HEK293 (cell line): Measurements from ENCODE around the gene CUL9.

Experiments
- CTCF ChIA-PET: fragments of 350-600 bp; formaldehyde crosslinking; extraction: SDS; loops from one replicate; lab custom pipeline; 2021; ENCODE audit warnings: antibody characterized with exemption; lab: Yijun Ruan, JAX
- POLR2A ChIA-PET: fragments of 300-600 bp; formaldehyde crosslinking; extraction: SDS; loops from one replicate; lab custom pipeline; 2020; ENCODE audit warnings: antibody characterized with exemption, inconsistent platforms; lab: Yijun Ruan, JAX
- H3K27ac ChIP-seq: fragments of 200-500 bp; sonication (Bioruptor generic); 2 replicates; pipeline ENCODE4 v1.5.1; 2014; ENCODE audit warnings: low read depth, low read length, control low read depth, inconsistent platforms; ENCODE audit errors: extremely low read depth
- H3K36me3 ChIP-seq, 2 experiments: fragments of 200-500 bp in 1 of 2; sonication (Bioruptor generic) in 1 of 2; 1 replicate in 1 of 2; 2 replicates in 1 of 2; pipeline ENCODE4 v1.5.1; 2014 to 2017; ENCODE audit warnings: inconsistent platforms in 2 of 2, low read length in 2 of 2; ENCODE audit not compliant: control insufficient read depth in 2 of 2, insufficient read depth in 1 of 2
- H3K4me1 ChIP-seq: fragments of 200-500 bp; sonication (Bioruptor generic); 2 replicates; pipeline ENCODE4 v1.5.1; 2014; ENCODE audit warnings: mild to moderate bottlenecking, low read length, inconsistent platforms; ENCODE audit not compliant: control insufficient read depth, insufficient read depth
- H3K4me3 ChIP-seq: 2 replicates; pipeline ENCODE4 v1.5.1; 2011; ENCODE audit warnings: low read depth, mild to moderate bottlenecking, control low read depth, low read length, moderate library complexity
- H3K9me3 ChIP-seq: fragments of 200-500 bp; sonication (Bioruptor generic); 2 replicates; pipeline ENCODE4 v1.5.1; 2014; ENCODE audit warnings: low read depth, low read length, inconsistent platforms; ENCODE audit not compliant: control insufficient read depth, insufficient read depth
- IKZF3 ChIP-seq: fragments of 450-650 bp; IDR thresholded peaks from 2 replicates; pipeline ENCODE4 v1.5.0; 2018; ENCODE audit warnings: missing biosample characterization, mild to moderate bottlenecking, missing genetic modification characterization, moderate library complexity
- MYNN ChIP-seq: fragments of 450-650 bp; formaldehyde crosslinking; IDR thresholded peaks from 2 replicates; pipeline ENCODE4 v1.5.1; 2016; ENCODE audit warnings: missing biosample characterization, missing genetic modification characterization, borderline replicate concordance
- OVOL3 ChIP-seq: fragments of 450-650 bp; formaldehyde crosslinking; IDR thresholded peaks from 2 replicates; pipeline ENCODE4 v1.5.1; 2016; ENCODE audit warnings: missing biosample characterization, missing genetic modification characterization
- REPIN1 ChIP-seq: fragments of 450-650 bp; formaldehyde crosslinking; IDR thresholded peaks from 2 replicates; pipeline ENCODE4 v1.5.1; 2017; ENCODE audit warnings: missing biosample characterization, missing genetic modification characterization, low read depth
- SALL2 ChIP-seq: fragments of 450-650 bp; formaldehyde crosslinking; IDR thresholded peaks from 2 replicates; pipeline ENCODE4 v1.5.0; 2017; ENCODE audit warnings: missing biosample characterization, mild to moderate bottlenecking, missing genetic modification characterization, borderline replicate concordance
- SP7 ChIP-seq: fragments of 450-650 bp; formaldehyde crosslinking; IDR thresholded peaks from 2 replicates; pipeline ENCODE4 v1.5.1; 2016; ENCODE audit warnings: missing biosample characterization, missing genetic modification characterization
- YY2 ChIP-seq: fragments of 450-650 bp; formaldehyde crosslinking; IDR thresholded peaks from 2 replicates; pipeline ENCODE4 v1.5.1; 2016; ENCODE audit warnings: missing biosample characterization, missing genetic modification characterization
- ZBTB20 ChIP-seq: fragments of 450-650 bp; formaldehyde crosslinking; IDR thresholded peaks from 2 replicates; pipeline ENCODE4 v1.5.1; 2016; ENCODE audit warnings: missing biosample characterization, missing genetic modification characterization
- ZFP41 ChIP-seq: fragments of 450-650 bp; formaldehyde crosslinking; IDR thresholded peaks from 2 replicates; pipeline ENCODE4 v1.5.1; 2016; ENCODE audit warnings: missing biosample characterization, missing genetic modification characterization, borderline replicate concordance
- ZNF16 ChIP-seq: fragments of 450-650 bp; formaldehyde crosslinking; IDR thresholded peaks from 2 replicates; pipeline ENCODE4 v1.5.1; 2016; ENCODE audit warnings: low read depth, missing biosample characterization, missing genetic modification characterization
- ZNF239 ChIP-seq: fragments of 450-650 bp; formaldehyde crosslinking; IDR thresholded peaks from 2 replicates; pipeline ENCODE4 v1.5.1; 2016; ENCODE audit warnings: missing biosample characterization, missing genetic modification characterization
- ZNF248 ChIP-seq: fragments of 450-650 bp; formaldehyde crosslinking; IDR thresholded peaks from 2 replicates; pipeline ENCODE4 v1.5.1; 2017; ENCODE audit warnings: missing biosample characterization, missing genetic modification characterization
- ZNF311 ChIP-seq: fragments of 450-650 bp; formaldehyde crosslinking; IDR thresholded peaks from 2 replicates; pipeline ENCODE4 v1.5.1; 2017; ENCODE audit warnings: missing biosample characterization, missing genetic modification characterization, borderline replicate concordance
- ZNF433 ChIP-seq: fragments of 450-650 bp; formaldehyde crosslinking; IDR thresholded peaks from 2 replicates; pipeline ENCODE4 v1.5.1; 2016; ENCODE audit warnings: missing biosample characterization, missing genetic modification characterization, low read depth
- ZNF501 ChIP-seq: fragments of 450-650 bp; formaldehyde crosslinking; IDR thresholded peaks from 2 replicates; pipeline ENCODE4 v1.5.1; 2016; ENCODE audit warnings: missing biosample characterization, missing genetic modification characterization
- ZNF510 ChIP-seq: fragments of 450-650 bp; formaldehyde crosslinking; IDR thresholded peaks from 2 replicates; pipeline ENCODE4 v1.5.1; 2018; ENCODE audit warnings: mild to moderate bottlenecking, missing genetic modification characterization, missing biosample characterization; ENCODE audit not compliant: insufficient replicate concordance
- ZNF621 ChIP-seq: fragments of 450-650 bp; formaldehyde crosslinking; IDR thresholded peaks from 2 replicates; pipeline ENCODE4 v1.5.1; 2017; ENCODE audit warnings: missing biosample characterization, missing genetic modification characterization
- ZNF629 ChIP-seq: fragments of 450-650 bp; formaldehyde crosslinking; IDR thresholded peaks from 2 replicates; pipeline ENCODE4 v1.5.1; 2017; ENCODE audit warnings: missing biosample characterization, missing genetic modification characterization
- ZNF791 ChIP-seq: fragments of 450-650 bp; formaldehyde crosslinking; IDR thresholded peaks from 2 replicates; pipeline ENCODE4 v1.5.1; 2016; ENCODE audit warnings: missing biosample characterization, missing genetic modification characterization
- ZSCAN23 ChIP-seq: fragments of 450-650 bp; formaldehyde crosslinking; IDR thresholded peaks from 2 replicates; pipeline ENCODE4 v1.5.1; 2016; ENCODE audit warnings: missing biosample characterization, missing genetic modification characterization
- TF ChIP-seq, protein P1 (sequence below): fragments of 450-650 bp; formaldehyde crosslinking; IDR thresholded peaks from 2 replicates; pipeline ENCODE4 v1.5.1; 2017; ENCODE audit warnings: missing biosample characterization, missing genetic modification characterization
- TF ChIP-seq, protein P2 (sequence below): fragments of 450-650 bp; formaldehyde crosslinking; optimal IDR thresholded peaks from 2 replicates; pipeline ENCODE3; 2016; ENCODE audit warnings: missing biosample characterization, mild to moderate bottlenecking, missing genetic modification characterization
- TF ChIP-seq, protein P3 (sequence below): fragments of 450-650 bp; formaldehyde crosslinking; IDR thresholded peaks from 2 replicates; pipeline ENCODE4 v1.5.1; 2016; ENCODE audit warnings: missing biosample characterization, missing genetic modification characterization
- TF ChIP-seq, protein P4 (sequence below): fragments of 450-650 bp; formaldehyde crosslinking; IDR thresholded peaks from 2 replicates; pipeline ENCODE4 v1.5.1; 2016; ENCODE audit warnings: missing biosample characterization, missing genetic modification characterization
- TF ChIP-seq, protein P5 (sequence below): fragments of 450-650 bp; IDR thresholded peaks from 2 replicates; pipeline ENCODE4 v1.5.1; 2018; ENCODE audit warnings: missing biosample characterization, mild to moderate bottlenecking, missing genetic modification characterization

CUL9 gene

DNA sequence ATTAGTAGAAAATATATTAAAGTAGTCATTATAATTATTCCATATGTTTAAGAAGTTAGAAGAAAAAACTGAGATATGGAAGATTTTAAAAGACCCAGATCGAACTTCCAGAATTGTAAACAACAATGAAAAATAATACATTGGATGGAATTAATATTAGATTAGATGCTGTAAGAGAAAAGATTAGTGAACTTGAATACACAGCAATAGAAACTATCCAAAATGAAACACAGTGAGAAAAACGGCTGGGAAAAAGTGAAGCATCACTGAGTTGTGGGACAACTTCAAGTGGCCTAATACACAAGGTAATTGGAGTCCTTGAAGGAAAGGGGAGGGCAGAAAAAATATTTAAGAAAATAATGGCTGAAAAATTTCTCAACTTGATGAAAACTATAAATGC is 57.1 kb downstream of the CUL9 start (continued):
- TF ChIP-seq, protein P1, sequence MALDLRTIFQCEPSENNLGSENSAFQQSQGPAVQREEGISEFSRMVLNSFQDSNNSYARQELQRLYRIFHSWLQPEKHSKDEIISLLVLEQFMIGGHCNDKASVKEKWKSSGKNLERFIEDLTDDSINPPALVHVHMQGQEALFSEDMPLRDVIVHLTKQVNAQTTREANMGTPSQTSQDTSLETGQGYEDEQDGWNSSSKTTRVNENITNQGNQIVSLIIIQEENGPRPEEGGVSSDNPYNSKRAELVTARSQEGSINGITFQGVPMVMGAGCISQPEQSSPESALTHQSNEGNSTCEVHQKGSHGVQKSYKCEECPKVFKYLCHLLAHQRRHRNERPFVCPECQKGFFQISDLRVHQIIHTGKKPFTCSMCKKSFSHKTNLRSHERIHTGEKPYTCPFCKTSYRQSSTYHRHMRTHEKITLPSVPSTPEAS: no peak
- no peak for TF ChIP-seq ZNF311
- no peak for TF ChIP-seq YY2 (tag by site-specific recombination)
- TF ChIP-seq, protein P2, sequence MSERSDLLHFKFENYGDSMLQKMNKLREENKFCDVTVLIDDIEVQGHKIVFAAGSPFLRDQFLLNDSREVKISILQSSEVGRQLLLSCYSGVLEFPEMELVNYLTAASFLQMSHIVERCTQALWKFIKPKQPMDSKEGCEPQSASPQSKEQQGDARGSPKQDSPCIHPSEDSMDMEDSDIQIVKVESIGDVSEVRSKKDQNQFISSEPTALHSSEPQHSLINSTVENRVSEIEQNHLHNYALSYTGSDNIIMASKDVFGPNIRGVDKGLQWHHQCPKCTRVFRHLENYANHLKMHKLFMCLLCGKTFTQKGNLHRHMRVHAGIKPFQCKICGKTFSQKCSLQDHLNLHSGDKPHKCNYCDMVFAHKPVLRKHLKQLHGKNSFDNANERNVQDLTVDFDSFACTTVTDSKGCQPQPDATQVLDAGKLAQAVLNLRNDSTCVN (tag by site-specific recombination): no peak
- TF ChIP-seq, all 188 proteins: peak for 0

DNA sequence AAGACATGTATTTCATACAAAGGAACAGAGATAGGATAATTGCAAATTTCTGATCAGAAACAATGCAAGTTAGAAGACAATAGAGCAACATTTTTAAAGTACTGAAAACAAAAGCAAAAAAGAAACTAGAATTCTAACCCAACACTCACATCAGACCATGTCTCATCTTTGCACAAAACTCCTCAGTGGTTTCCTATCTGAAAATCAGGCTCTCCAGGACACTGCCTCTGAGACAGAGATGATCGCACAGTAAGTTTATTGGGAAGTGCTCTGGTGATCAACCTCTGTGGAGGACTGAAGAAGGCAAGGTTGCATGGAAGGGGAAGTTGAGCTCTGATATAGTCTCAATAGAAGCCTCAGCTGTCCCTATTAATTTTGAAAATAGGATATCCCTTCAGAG is 59.0 kb downstream of the CUL9 start:
- Histone ChIP-seq H3K36me3 (no peaks in the 10 kb centered on the region), H3K4me3 (no peak overlapping the region), H3K4me1 (no peaks in the 10 kb centered on the region), H3K27ac (no peak overlapping the region), H3K9me3 (no peaks in the 10 kb centered on the region)
- TF ChIP-seq SALL2 (tag by site-specific recombination): no peak
- TF ChIP-seq ZBTB20: no peak
- TF ChIP-seq, protein P3, sequence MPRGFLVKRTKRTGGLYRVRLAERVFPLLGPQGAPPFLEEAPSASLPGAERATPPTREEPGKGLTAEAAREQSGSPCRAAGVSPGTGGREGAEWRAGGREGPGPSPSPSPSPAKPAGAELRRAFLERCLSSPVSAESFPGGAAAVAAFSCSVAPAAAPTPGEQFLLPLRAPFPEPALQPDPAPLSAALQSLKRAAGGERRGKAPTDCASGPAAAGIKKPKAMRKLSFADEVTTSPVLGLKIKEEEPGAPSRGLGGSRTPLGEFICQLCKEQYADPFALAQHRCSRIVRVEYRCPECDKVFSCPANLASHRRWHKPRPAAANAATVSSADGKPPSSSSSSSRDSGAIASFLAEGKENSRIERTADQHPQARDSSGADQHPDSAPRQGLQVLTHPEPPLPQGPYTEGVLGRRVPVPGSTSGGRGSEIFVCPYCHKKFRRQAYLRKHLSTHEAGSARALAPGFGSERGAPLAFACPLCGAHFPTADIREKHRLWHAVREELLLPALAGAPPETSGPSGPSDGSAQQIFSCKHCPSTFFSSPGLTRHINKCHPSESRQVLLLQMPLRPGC (tag by site-specific recombination): no peak
- TF ChIP-seq ZNF791: no peak
- TF ChIP-seq REPIN1 (tag by site-specific recombination): no peak
- TF ChIP-seq ZNF621 (tag by site-specific recombination): no peak
- no peak for TF ChIP-seq ZNF16 (tag by site-specific recombination)
- TF ChIP-seq, protein P2 (tag by site-specific recombination): no peak
- no peak for TF ChIP-seq ZNF501 (tag by site-specific recombination)
- no peak for TF ChIP-seq ZNF239
- POLR2A ChIA-PET: interaction anchor here (1.5 kb wide), 1 partner anchor 67 kb away, joined by 3 read pairs; no protein-coding TSS in a partner anchor
- CTCF ChIA-PET: interaction anchor here (0.6 to 2.0 kb wide), 3 partner anchors 11 to 21 kb away, joined by 4 to 11 read pairs (median 6); partner anchors contain the start of gene DNPH1

DNA sequence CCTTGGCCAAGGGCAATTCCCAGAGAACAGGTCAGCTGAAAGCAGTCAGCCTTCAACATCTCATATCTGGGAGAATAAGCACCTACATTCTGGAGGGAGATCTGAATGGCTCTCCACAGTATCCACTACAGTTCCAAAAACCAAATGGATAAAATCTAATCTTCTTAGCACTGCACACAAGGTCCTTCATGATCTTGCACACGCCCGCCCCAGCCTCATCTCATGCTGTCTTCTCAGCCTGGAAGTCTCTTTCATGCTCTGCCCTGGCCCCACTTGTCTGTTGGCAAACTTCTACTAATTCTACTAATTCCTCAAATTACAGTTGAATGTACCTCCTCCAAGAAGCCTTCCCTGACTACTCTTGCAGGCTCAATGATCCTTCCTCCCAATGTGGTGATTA is 59.5 kb downstream of the CUL9 start:
- Histone ChIP-seq H3K27ac (no peak overlapping the region), H3K9me3 (no peaks in the 10 kb centered on the region), H3K36me3 (no peaks in the 10 kb centered on the region), H3K4me3 (no peak overlapping the region), H3K4me1 (no peaks in the 10 kb centered on the region; the same call in 1 of the 2 replicates)
- POLR2A ChIA-PET: interaction anchor here (1.5 kb wide), 1 partner anchor 67 kb away, joined by 3 read pairs; no protein-coding TSS in a partner anchor
- CTCF ChIA-PET: interaction anchor here (2.0 kb wide), 1 partner anchor 11 kb away, joined by 11 read pairs; the partner anchor contains the start of gene DNPH1
- TF ChIP-seq ZNF248 (tag by site-specific recombination) (no peak), MYNN (tag by site-specific recombination) (no peak), ZSCAN23 (tag by site-specific recombination) (no peak), ZNF629 (no peak), ZNF621 (tag by site-specific recombination) (no peak), ZNF433 (tag by site-specific recombination) (no peak), IKZF3 (tag by site-specific recombination) (no peak), ZNF501 (tag by site-specific recombination) (no peak), ZFP41 (tag by site-specific recombination) (no peak), SP7 (no peak), OVOL3 (tag by site-specific recombination) (no peak), ZNF510 (tag by site-specific recombination) (no peak)
- TF ChIP-seq, protein P4, sequence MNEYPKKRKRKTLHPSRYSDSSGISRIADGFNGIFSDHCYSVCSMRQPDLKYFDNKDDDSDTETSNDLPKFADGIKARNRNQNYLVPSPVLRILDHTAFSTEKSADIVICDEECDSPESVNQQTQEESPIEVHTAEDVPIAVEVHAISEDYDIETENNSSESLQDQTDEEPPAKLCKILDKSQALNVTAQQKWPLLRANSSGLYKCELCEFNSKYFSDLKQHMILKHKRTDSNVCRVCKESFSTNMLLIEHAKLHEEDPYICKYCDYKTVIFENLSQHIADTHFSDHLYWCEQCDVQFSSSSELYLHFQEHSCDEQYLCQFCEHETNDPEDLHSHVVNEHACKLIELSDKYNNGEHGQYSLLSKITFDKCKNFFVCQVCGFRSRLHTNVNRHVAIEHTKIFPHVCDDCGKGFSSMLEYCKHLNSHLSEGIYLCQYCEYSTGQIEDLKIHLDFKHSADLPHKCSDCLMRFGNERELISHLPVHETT (tag by site-specific recombination): no peak
- TF ChIP-seq, protein P5, sequence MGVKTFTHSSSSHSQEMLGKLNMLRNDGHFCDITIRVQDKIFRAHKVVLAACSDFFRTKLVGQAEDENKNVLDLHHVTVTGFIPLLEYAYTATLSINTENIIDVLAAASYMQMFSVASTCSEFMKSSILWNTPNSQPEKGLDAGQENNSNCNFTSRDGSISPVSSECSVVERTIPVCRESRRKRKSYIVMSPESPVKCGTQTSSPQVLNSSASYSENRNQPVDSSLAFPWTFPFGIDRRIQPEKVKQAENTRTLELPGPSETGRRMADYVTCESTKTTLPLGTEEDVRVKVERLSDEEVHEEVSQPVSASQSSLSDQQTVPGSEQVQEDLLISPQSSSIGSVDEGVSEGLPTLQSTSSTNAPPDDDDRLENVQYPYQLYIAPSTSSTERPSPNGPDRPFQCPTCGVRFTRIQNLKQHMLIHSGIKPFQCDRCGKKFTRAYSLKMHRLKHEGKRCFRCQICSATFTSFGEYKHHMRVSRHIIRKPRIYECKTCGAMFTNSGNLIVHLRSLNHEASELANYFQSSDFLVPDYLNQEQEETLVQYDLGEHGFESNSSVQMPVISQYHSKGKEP (tag by site-specific recombination): no peak
